Measurements from ENCODE around the gene ZBTB20. TPM values are rescaled to one million over a fixed set of nuclear protein-coding genes. Genes with fewer than 3 reads are reported as not detected.

ZBTB20 gene
- total RNA-seq, 1 experiment from 2014 or later, result 3.7 TPM

GRCh38 chr3:114451051-114451451 lies 696.0 kb downstream of the ZBTB20 start:
- intact Hi-C loops (cut with micrococcal nuclease), result no loop called here
- ATAC-seq (no peak), DNase-seq (no peak)
- TF ChIP-seq EZH2 (IDR thresholded peaks at IDR 0.05; ENCODE audit: low read length, unreplicated experiment) (no peak), CTCF (conservative IDR thresholded peaks at IDR 0.05; ENCODE audit: low read depth, low read length) (no peak), EZH2phosphoT487 (IDR thresholded peaks at IDR 0.05; ENCODE audit: borderline replicate concordance, low read length) (no peak)
- Histone ChIP-seq H3F3A (ENCODE audit: low read length, unreplicated experiment) (no peaks in the 10 kb centered on the region), H3K79me2 (ENCODE audit: low read length) (no peaks in the 10 kb centered on the region), H4K20me1 (ENCODE audit: low read length) (no peaks in the 10 kb centered on the region), H3K27me3 (ENCODE audit: low read length) (peaks cover 42% of the 10 kb centered on the region), H3K36me3 (ENCODE audit: low read depth, low read length) (no peaks in the 10 kb centered on the region), H3K27ac (ENCODE audit: low read length) (no peak overlapping the region), H3K4me1 (ENCODE audit: insufficient read depth, low read length) (no peaks in the 10 kb centered on the region), H3K4me3 (ENCODE audit: low read length) (no peak overlapping the region), H3K9me3 (ENCODE audit: low read length) (no peaks in the 10 kb centered on the region), H3K9ac (ENCODE audit: low read length) (no peak overlapping the region), H2AFZ (ENCODE audit: low read length) (no peak overlapping the region), H3K9me2 (replicated peaks; ENCODE audit: low read length) (no peaks in the 10 kb centered on the region), H3K4me2 (ENCODE audit: low read length) (no peak overlapping the region)
- ChIA-PET POLR2A (ENCODE audit: unreplicated experiment) (interaction anchor here (0.6 kb wide), 1 partner anchor 423 kb away, joined by 3 read pairs; no protein-coding TSS in a partner anchor), CTCF (interaction anchor here (0.6 kb wide), 1 partner anchor 9 kb away, joined by 5 read pairs; no protein-coding TSS in a partner anchor)
- BruUV-seq (replicated peaks), result no TSS peak

GRCh38 chr3:114450008-114450596 lies 697.0 kb downstream of the ZBTB20 start:
- no peak overlapping the region for H2AFZ ChIP-seq (ENCODE audit: low read length)
- no peaks in the 10 kb centered on the region for H4K20me1 ChIP-seq (ENCODE audit: low read length)
- no peaks in the 10 kb centered on the region for H3K79me2 ChIP-seq (ENCODE audit: low read length)
- no peak for DNase-seq
- no peak overlapping the region for H3K4me3 ChIP-seq (ENCODE audit: low read length)
- no peaks in the 10 kb centered on the region for H3K36me3 ChIP-seq (ENCODE audit: low read depth, low read length)
- H3F3A ChIP-seq (ENCODE audit: low read length, unreplicated experiment), result no peaks in the 10 kb centered on the region
- no peak overlapping the region for H3K27ac ChIP-seq (ENCODE audit: low read length)
- TF ChIP-seq EZH2 (IDR thresholded peaks at IDR 0.05; ENCODE audit: low read length, unreplicated experiment) (no peak), CTCF (conservative IDR thresholded peaks at IDR 0.05; ENCODE audit: low read depth, low read length) (no peak), EZH2phosphoT487 (IDR thresholded peaks at IDR 0.05; ENCODE audit: borderline replicate concordance, low read length) (no peak)
- ChIA-PET POLR2A (ENCODE audit: unreplicated experiment) (no interaction called here), CTCF (no interaction called here)
- no peak for ATAC-seq
- H3K4me1 ChIP-seq (ENCODE audit: insufficient read depth, low read length), result no peaks in the 10 kb centered on the region
- H3K9me3 ChIP-seq (ENCODE audit: low read length), result no peaks in the 10 kb centered on the region
- H3K9me2 ChIP-seq (replicated peaks; ENCODE audit: low read length), result no peaks in the 10 kb centered on the region
- intact Hi-C loops (cut with micrococcal nuclease), result no loop called here
- no peak overlapping the region for H3K9ac ChIP-seq (ENCODE audit: low read length)
- H3K27me3 ChIP-seq (ENCODE audit: low read length), result peaks cover 34% of the 10 kb centered on the region
- no TSS peak for BruUV-seq (replicated peaks)
- no peak overlapping the region for H3K4me2 ChIP-seq (ENCODE audit: low read length)

- Histone ChIP-seq H3K36me3 (ENCODE audit: low read depth, low read length) (no peaks in the 10 kb centered on the region), H3K27me3 (ENCODE audit: low read length) (peaks cover 27% of the 10 kb centered on the region), H3K9me3 (ENCODE audit: low read length) (no peaks in the 10 kb centered on the region), H3K79me2 (ENCODE audit: low read length) (no peaks in the 10 kb centered on the region), H3F3A (ENCODE audit: low read length, unreplicated experiment) (no peaks in the 10 kb centered on the region), H3K9ac (ENCODE audit: low read length) (no peak overlapping the region), H2AFZ (ENCODE audit: low read length) (no peak overlapping the region), H3K27ac (ENCODE audit: low read length) (no peak overlapping the region), H3K9me2 (replicated peaks; ENCODE audit: low read length) (no peaks in the 10 kb centered on the region), H3K4me2 (ENCODE audit: low read length) (no peak overlapping the region), H3K4me1 (ENCODE audit: insufficient read depth, low read length) (no peaks in the 10 kb centered on the region), H4K20me1 (ENCODE audit: low read length) (no peaks in the 10 kb centered on the region), H3K4me3 (ENCODE audit: low read length) (no peak overlapping the region)
- DNase-seq (no peak), ATAC-seq (no peak)
- no peak for TF ChIP-seq CTCF (conservative IDR thresholded peaks at IDR 0.05; ENCODE audit: low read depth, low read length)
- no peak for TF ChIP-seq EZH2phosphoT487 (IDR thresholded peaks at IDR 0.05; ENCODE audit: borderline replicate concordance, low read length)
- TF ChIP-seq EZH2 (IDR thresholded peaks at IDR 0.05; ENCODE audit: low read length, unreplicated experiment), result no peak
- intact Hi-C loops (cut with micrococcal nuclease), result no loop called here
- ChIA-PET CTCF (no interaction called here), POLR2A (ENCODE audit: unreplicated experiment) (no interaction called here)
- BruUV-seq (replicated peaks), result no TSS peak
These were observed 697.6 kb downstream of the ZBTB20 start for GRCh38 chr3:114449271-114450007.

Data from PC-3 (cell line).